Measurements from ENCODE around the gene ZNF316. TPM values are rescaled to one million over a fixed set of nuclear protein-coding genes. Genes with fewer than 3 reads are reported as not detected.

ZNF316 gene
- total and polyA plus RNA-seq, 10 donors = 9.5 to 60.5 (median 44.2) TPM

GRCh38 chr7:6589829-6590644, 47.1 kb upstream of the ZNF316 start, which contains the start of gene INTS15:
TSS of gene INTS15 (plus strand) at chr7:6590021. CDS start at chr7:6590284, 263 bp downstream.
- Histone ChIP-seq H3K9me3 (no peaks in the 10 kb centered on the region), H3K27me3 (replicated peaks in 1 of 7) (no peaks in the 10 kb centered on the region), H3K4me1 (peaks cover 7 to 38% (median 25%) of the 10 kb centered on the region in 6 donors), H3K36me3 (peaks cover 0 to 79% (median 54%) of the 10 kb centered on the region in 6 donors), H3K4me3 (peak within 1 kb of the TSS; percentile 63 to 98 (median 87)), H3K27ac (peak within 1 kb of the TSS; percentile 81 to 97 (median 92))
- TF ChIP-seq POLR2AphosphoS5 (IDR thresholded peaks at IDR 0.05) (peak; percentile 77 to 85 (median 80)), POLR2A (IDR thresholded peaks at IDR 0.05) (peak in 2 of 3 donors; percentile 30 to 72), CTCF (IDR thresholded peaks at IDR 0.05 in 8 of 11, conservative IDR thresholded peaks at IDR 0.05 in 3 of 11) (peak; percentile 5 to 97 (median 89))
- DNase-seq = peak; percentile 96
- intact Hi-C loops (cut with DNase I; ENCODE audit: low total_unique reads) = loop anchor here (10.0 kb wide), 1 partner anchor 75 kb away; no protein-coding TSS in a partner anchor
- WGBS, 5 donors = 0 to 1% (median 0%) methylated on average over 24 to 107 of the region's 107 CpGs

GRCh38 chr7:6590645-6591110, 46.4 kb upstream of the ZNF316 start:
- Histone ChIP-seq H3K27me3 (replicated peaks in 1 of 7) (no peaks in the 10 kb centered on the region), H3K27ac (peak overlapping the region; percentile 81 to 97 (median 92)), H3K4me1 (peaks cover 7 to 38% (median 25%) of the 10 kb centered on the region in 6 donors), H3K9me3 (no peaks in the 10 kb centered on the region), H3K36me3 (peaks cover 0 to 79% (median 54%) of the 10 kb centered on the region in 6 donors), H3K4me3 (peak overlapping the region; percentile 63 to 98 (median 87))
- intact Hi-C loops (cut with DNase I; ENCODE audit: low total_unique reads) = no loop called here
- TF ChIP-seq CTCF (IDR thresholded peaks at IDR 0.05 in 8 of 11, conservative IDR thresholded peaks at IDR 0.05 in 3 of 11) = peak in 1 of 11 experiments; percentile 0
- no peak for TF ChIP-seq POLR2AphosphoS5 (IDR thresholded peaks at IDR 0.05)
- TF ChIP-seq POLR2A (IDR thresholded peaks at IDR 0.05) = no peak
- no peak for DNase-seq
- WGBS, 5 donors = 9 to 18% (median 11%) methylated on average over 10 of the region's 10 CpGs

- Histone ChIP-seq H3K9me3 (no peaks in the 10 kb centered on the region), H3K4me1 (peaks cover 0 to 5% (median 0%) of the 10 kb centered on the region in 6 donors), H3K27ac (no peak overlapping the region), H3K27me3 (replicated peaks in 1 of 7) (no peaks in the 10 kb centered on the region), H3K36me3 (peaks cover 0 to 100% (median 93%) of the 10 kb centered on the region in 6 donors), H3K4me3 (no peak overlapping the region)
- intact Hi-C loops (cut with DNase I; ENCODE audit: low total_unique reads) = no loop called here
- no peak for TF ChIP-seq CTCF (IDR thresholded peaks at IDR 0.05 in 8 of 11, conservative IDR thresholded peaks at IDR 0.05 in 3 of 11)
- no peak for TF ChIP-seq POLR2A (IDR thresholded peaks at IDR 0.05)
- TF ChIP-seq POLR2AphosphoS5 (IDR thresholded peaks at IDR 0.05) = peak in 1 of 3 donors; percentile 65
- no peak for DNase-seq
- 92 to 97% (median 94%) methylated on average over 12 to 15 of the region's 15 CpGs for WGBS, 5 donors
Observed at GRCh38 chr7:6600093-6600492, 37.0 kb upstream of the ZNF316 start.

GRCh38 chr7:6604458-6604857, 32.7 kb upstream of the ZNF316 start:
- H3K9me3 ChIP-seq = no peaks in the 10 kb centered on the region
- DNase-seq = no peak
- WGBS, 5 donors = 85 to 96% (median 91%) methylated on average over 9 to 10 of the region's 10 CpGs
- peaks cover 0 to 100% (median 92%) of the 10 kb centered on the region in 6 donors for H3K36me3 ChIP-seq
- TF ChIP-seq POLR2A (IDR thresholded peaks at IDR 0.05) (no peak), CTCF (IDR thresholded peaks at IDR 0.05 in 8 of 11, conservative IDR thresholded peaks at IDR 0.05 in 3 of 11) (no peak), POLR2AphosphoS5 (IDR thresholded peaks at IDR 0.05) (peak in 1 of 3 donors; percentile 50)
- H3K27me3 ChIP-seq (replicated peaks in 1 of 7) = no peaks in the 10 kb centered on the region
- no peak overlapping the region for H3K4me3 ChIP-seq
- H3K4me1 ChIP-seq = peaks cover 0 to 5% (median 0%) of the 10 kb centered on the region in 6 donors
- H3K27ac ChIP-seq = no peak overlapping the region
- intact Hi-C loops (cut with DNase I; ENCODE audit: low total_unique reads) = no loop called here

Measured in spleen (tissue), 11 donors.